HEK293 (cell line): ENCODE measurements around the gene FGF22.

Experiments
- CTCF ChIP-seq: fragments of 450-650 bp; formaldehyde crosslinking; IDR thresholded peaks from 2 replicates; pipeline ENCODE4 v1.5.1; 2016; ENCODE audit warnings: missing biosample characterization, missing genetic modification characterization
- GFI1B ChIP-seq: fragments of 450-650 bp; formaldehyde crosslinking; IDR thresholded peaks from 2 replicates; pipeline ENCODE4 v1.5.1; 2016; ENCODE audit warnings: missing biosample characterization, missing genetic modification characterization
- GLI2 ChIP-seq: fragments of 450-650 bp; formaldehyde crosslinking; IDR thresholded peaks from 2 replicates; pipeline ENCODE4; 2017; ENCODE audit warnings: missing biosample characterization, missing genetic modification characterization, low read depth, borderline replicate concordance
- KLF1 ChIP-seq: fragments of 450-650 bp; formaldehyde crosslinking; IDR thresholded peaks from 2 replicates; pipeline ENCODE4 v1.5.1; 2016; ENCODE audit warnings: missing biosample characterization, missing genetic modification characterization
- KLF7 ChIP-seq: fragments of 450-650 bp; formaldehyde crosslinking; IDR thresholded peaks from 2 replicates; pipeline ENCODE4 v1.5.1; 2016; ENCODE audit warnings: missing biosample characterization, missing genetic modification characterization, borderline replicate concordance
- KLF8 ChIP-seq: fragments of 450-650 bp; formaldehyde crosslinking; IDR thresholded peaks from 2 replicates; pipeline ENCODE4 v1.5.1; 2016; ENCODE audit warnings: missing biosample characterization, missing genetic modification characterization
- MYNN ChIP-seq: fragments of 450-650 bp; formaldehyde crosslinking; IDR thresholded peaks from 2 replicates; pipeline ENCODE4 v1.5.1; 2016; ENCODE audit warnings: missing biosample characterization, missing genetic modification characterization, borderline replicate concordance
- PATZ1 ChIP-seq: fragments of 450-650 bp; formaldehyde crosslinking; IDR thresholded peaks from 2 replicates; pipeline ENCODE4 v1.5.1; 2016; ENCODE audit warnings: missing biosample characterization, missing genetic modification characterization
- PRDM6 ChIP-seq: fragments of 450-650 bp; formaldehyde crosslinking; IDR thresholded peaks from 2 replicates; pipeline ENCODE4 v1.5.1; 2017; ENCODE audit warnings: missing biosample characterization, missing genetic modification characterization
- RBAK ChIP-seq: fragments of 450-650 bp; formaldehyde crosslinking; IDR thresholded peaks from 2 replicates; pipeline ENCODE4 v1.5.1; 2016; ENCODE audit warnings: missing biosample characterization, missing genetic modification characterization
- REST ChIP-seq: fragments of 450-650 bp; formaldehyde crosslinking; IDR thresholded peaks from 2 replicates; pipeline ENCODE4 v1.5.1; 2016; ENCODE audit warnings: missing biosample characterization, missing genetic modification characterization
- TRIM28 ChIP-seq: IDR thresholded peaks from 2 replicates; pipeline ENCODE4 v1.6.1; 2011; ENCODE audit warnings: low read length, control low read depth, borderline replicate concordance
- ZBTB10 ChIP-seq: fragments of 450-650 bp; formaldehyde crosslinking; IDR thresholded peaks from 2 replicates; pipeline ENCODE4 v1.5.1; 2016; ENCODE audit warnings: missing biosample characterization, missing genetic modification characterization
- ZBTB8A ChIP-seq: fragments of 450-650 bp; formaldehyde crosslinking; IDR thresholded peaks from 2 replicates; pipeline ENCODE4 v1.5.1; 2016; ENCODE audit warnings: missing biosample characterization, missing genetic modification characterization
- ZNF2 ChIP-seq: fragments of 450-650 bp; formaldehyde crosslinking; IDR thresholded peaks from 2 replicates; pipeline ENCODE4 v1.5.1; 2016; ENCODE audit warnings: missing biosample characterization, missing genetic modification characterization
- ZNF335 ChIP-seq: fragments of 450-650 bp; formaldehyde crosslinking; conservative IDR thresholded peaks from 2 replicates; pipeline ENCODE4 v1.5.1; 2016; ENCODE audit warnings: missing biosample characterization, missing genetic modification characterization
- ZNF341 ChIP-seq: fragments of 450-650 bp; formaldehyde crosslinking; IDR thresholded peaks from 2 replicates; pipeline ENCODE4; 2016; ENCODE audit warnings: low read depth, missing biosample characterization, missing genetic modification characterization
- ZNF501 ChIP-seq: fragments of 450-650 bp; formaldehyde crosslinking; IDR thresholded peaks from 2 replicates; pipeline ENCODE4 v1.5.1; 2016; ENCODE audit warnings: missing biosample characterization, missing genetic modification characterization
- ZNF521 ChIP-seq: fragments of 450-650 bp; formaldehyde crosslinking; IDR thresholded peaks from 2 replicates; pipeline ENCODE4 v1.5.1; 2017; ENCODE audit warnings: missing biosample characterization, mild to moderate bottlenecking, missing genetic modification characterization
- ZNF529 ChIP-seq: fragments of 450-650 bp; formaldehyde crosslinking; IDR thresholded peaks from 2 replicates; pipeline ENCODE4 v1.5.1; 2017; ENCODE audit warnings: missing genetic modification characterization, missing biosample characterization; ENCODE audit not compliant: insufficient replicate concordance
- ZNF610 ChIP-seq: fragments of 450-650 bp; formaldehyde crosslinking; IDR thresholded peaks from 2 replicates; pipeline ENCODE4 v1.5.1; 2016; ENCODE audit warnings: missing biosample characterization, missing genetic modification characterization, borderline replicate concordance
- ZNF629 ChIP-seq: fragments of 450-650 bp; formaldehyde crosslinking; IDR thresholded peaks from 2 replicates; pipeline ENCODE4 v1.5.1; 2017; ENCODE audit warnings: missing biosample characterization, missing genetic modification characterization
- ZNF639 ChIP-seq: fragments of 450-650 bp; formaldehyde crosslinking; IDR thresholded peaks from 2 replicates; pipeline ENCODE4 v1.5.1; 2016; ENCODE audit warnings: missing biosample characterization, missing genetic modification characterization
- ZSCAN30 ChIP-seq: fragments of 450-650 bp; IDR thresholded peaks from 2 replicates; pipeline ENCODE4 v1.5.1; 2018; ENCODE audit warnings: missing biosample characterization, mild to moderate bottlenecking, missing genetic modification characterization, moderate library complexity
- ZSCAN4 ChIP-seq: fragments of 450-650 bp; formaldehyde crosslinking; IDR thresholded peaks from 2 replicates; pipeline ENCODE4 v1.5.1; 2017; ENCODE audit warnings: missing biosample characterization, missing genetic modification characterization

FGF22 gene

GRCh38 chr19:664913-665443 is 25.3 kb downstream of the FGF22 start (continued):
- TF ChIP-seq REST (tag by site-specific recombination): no peak
- peak; percentile 77 for TF ChIP-seq ZNF341 (tag by site-specific recombination)
- no peak for TF ChIP-seq ZNF529 (tag by site-specific recombination)
- 0 out of 2 replicates have a peak, but pooled peaks have one; percentile 23 for TF ChIP-seq KLF1
- peak; percentile 84 for TF ChIP-seq CTCF (tag by site-specific recombination)
- TF ChIP-seq PATZ1 (tag by site-specific recombination): peak; percentile 73
- TF ChIP-seq GLI2 (tag by site-specific recombination): no peak
- no peak for TF ChIP-seq MYNN
- TF ChIP-seq ZNF501 (tag by site-specific recombination): no peak
- TF ChIP-seq ZSCAN30 (tag by site-specific recombination): no peak
- TF ChIP-seq ZBTB8A (tag by site-specific recombination): 0 out of 2 replicates have a peak, but pooled peaks have one; percentile 22
- peak; percentile 21; the same call in 1 of the 2 replicates for TF ChIP-seq ZNF639 (tag by site-specific recombination)
- TF ChIP-seq RBAK (tag by site-specific recombination): no peak
- TF ChIP-seq ZBTB10: 0 out of 2 replicates have a peak, but pooled peaks have one; percentile 32
- TF ChIP-seq ZNF521 (tag by site-specific recombination): no peak
- TF ChIP-seq ZSCAN4 (tag by site-specific recombination): no peak
- peak; percentile 67; the same call in 1 of the 2 replicates for TF ChIP-seq ZNF610 (tag by site-specific recombination)
- peak; percentile 69 for TF ChIP-seq KLF8 (tag by site-specific recombination)
- TF ChIP-seq ZNF2 (tag by site-specific recombination): 0 out of 2 replicates have a peak, but pooled peaks have one; percentile 49
- TF ChIP-seq GFI1B: no peak
- no peak for TF ChIP-seq TRIM28
- peak; percentile 44; the same call in 1 of the 2 replicates for TF ChIP-seq ZNF335 (tag by site-specific recombination)
- TF ChIP-seq ZNF629 (tag by site-specific recombination): no peak
- TF ChIP-seq PRDM6 (tag by site-specific recombination): no peak
- TF ChIP-seq KLF7: peak; percentile 47; the same call in 1 of the 2 replicates
- TF ChIP-seq, all 188 proteins: peak for 18
